Astrocyte of the hippocampus (primary cell): ENCODE data around the gene LRP2.
"Not testable (repeated sequence)": the region's sequence is repeated elsewhere in the genome, so short reads cannot be mapped to it uniquely, and the experiment has no call there.

Experiments used
- DNase-seq: peaks from one replicate; pipeline ENCODE4 v3.0.0; 2011; ENCODE audit warnings: low read depth, low spot score

The LRP2 gene

DNA sequence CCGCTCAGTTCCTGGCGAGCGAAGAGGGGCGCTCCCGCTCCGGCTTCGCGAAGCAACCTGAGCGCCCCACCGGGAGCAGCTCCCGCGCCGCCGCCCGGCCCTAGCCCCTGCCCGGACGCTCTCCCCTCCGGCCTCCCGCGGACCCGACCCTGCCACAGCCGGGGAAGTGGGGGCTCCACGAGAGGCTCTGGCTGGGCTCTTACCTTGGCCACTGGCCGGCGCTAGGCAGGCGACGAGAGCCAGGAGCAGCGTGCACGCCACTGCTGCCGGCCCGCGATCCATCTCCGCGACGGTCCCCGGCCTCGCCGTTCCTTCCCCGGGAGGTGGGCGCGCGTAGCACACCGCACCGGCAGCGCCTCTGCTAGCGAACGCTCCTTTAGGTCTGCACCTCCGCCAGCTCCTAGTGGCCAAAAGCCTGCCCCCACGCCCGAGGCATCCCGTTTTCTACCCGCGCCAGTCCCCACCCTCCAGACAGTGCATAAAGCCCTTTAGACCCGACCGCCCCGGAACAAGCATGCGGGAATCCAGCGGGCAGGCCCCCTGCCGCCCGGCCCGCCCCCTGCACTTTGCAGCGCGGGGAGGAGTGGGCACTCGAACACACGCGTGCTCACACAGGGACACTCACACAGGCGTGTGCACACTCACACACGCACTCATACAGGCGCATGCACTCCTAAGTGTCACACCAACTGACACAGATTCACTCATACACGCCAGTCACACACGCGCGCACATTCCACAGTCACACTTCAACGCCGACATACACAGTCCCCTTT, at the start of gene LRP2:
TSS of gene LRP2 (minus strand) at position 417 of the 776 bp plus-strand sequence. CDS start at position 282, 135 bp downstream.
- peak; percentile 33 for DNase-seq

DNA sequence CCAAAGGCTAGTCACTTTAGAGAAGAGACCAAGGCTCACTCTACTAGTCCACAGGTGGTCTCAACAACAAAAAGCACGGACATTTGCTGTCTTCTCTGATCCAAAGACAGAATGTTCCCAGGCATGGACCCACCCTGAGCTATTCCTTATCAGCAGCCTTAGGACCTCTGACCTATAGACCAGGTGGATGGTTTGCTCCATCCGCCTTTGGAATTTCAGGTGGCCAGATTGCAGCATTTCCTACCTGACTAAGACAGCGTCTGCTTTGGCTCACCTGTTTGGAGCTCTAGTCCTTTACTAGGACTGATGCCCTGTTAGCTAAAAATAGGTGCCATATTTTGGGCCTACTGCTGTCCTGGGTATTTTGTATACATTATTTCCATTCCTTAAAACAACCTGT, 44.6 kb upstream of the LRP2 start:
- no peak for DNase-seq

DNA sequence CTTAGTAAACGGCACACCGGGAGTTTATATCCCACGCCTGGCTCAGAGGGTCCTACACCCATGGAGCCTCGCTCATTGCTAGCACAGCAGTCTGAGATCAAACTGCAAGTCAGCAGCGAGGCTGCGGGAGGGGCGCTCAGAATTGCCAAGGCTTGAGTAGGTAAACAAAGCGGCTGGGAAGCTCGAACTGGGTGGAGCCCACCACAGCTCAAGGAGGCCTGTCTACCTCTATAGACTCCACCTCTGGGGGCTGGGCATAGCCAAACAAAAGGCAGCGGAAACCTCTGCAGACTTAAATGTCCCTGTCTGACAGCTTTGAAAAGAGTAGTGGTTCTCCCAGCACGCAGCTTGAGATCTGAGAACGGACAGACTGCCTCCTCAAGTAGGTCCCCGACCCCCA, 37.2 kb upstream of the LRP2 start:
- DNase-seq: not testable (repeated sequence)

DNA sequence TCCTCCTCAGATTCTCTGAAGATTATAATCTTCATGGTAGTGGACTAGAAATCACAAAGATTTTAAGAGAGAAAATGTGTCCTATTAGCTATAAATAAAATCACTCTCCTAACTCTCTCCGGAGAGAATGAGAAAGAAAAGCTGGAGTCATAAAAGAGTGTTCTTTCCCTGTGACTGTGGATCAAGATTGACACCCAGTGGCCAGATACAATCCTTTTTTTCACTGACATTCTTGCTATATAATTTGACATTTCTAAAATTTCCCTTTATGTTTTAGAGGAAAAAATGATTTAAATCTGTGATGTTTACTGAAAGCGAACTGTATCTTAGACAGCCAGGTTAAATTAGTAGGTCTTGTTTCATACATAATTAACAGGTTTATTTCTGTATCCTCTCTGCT, 35.4 kb upstream of the LRP2 start:
- DNase-seq: peak; percentile 16

DNA sequence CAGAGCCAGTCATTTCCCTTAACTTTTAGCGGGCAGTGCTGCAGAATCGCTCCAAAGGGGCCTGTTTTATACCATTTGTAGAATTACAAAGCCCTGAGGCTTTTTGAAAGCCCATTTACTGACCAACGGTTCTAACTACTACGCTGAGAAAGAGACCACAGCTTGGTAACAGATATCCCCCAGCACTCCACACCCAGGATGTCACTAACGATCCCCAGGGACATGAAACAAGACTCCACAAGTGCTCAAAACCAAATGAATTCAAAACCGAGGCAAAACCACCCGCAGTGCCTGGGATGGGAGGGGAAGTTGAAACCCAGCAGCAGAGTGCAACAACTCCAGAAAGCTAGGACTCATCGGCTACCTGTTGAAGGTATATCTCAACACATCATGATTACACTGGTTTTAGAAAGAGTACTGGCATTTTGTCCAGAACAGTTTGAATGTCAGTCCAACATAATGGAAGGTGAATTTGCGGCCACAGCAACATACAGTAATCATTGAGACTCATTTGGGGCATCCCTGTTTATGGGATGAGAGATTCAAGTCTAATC, 33.6 kb upstream of the LRP2 start:
- DNase-seq: no peak

- no peak for DNase-seq
Observed at GRCh38 chr2:169393068-169393590, 30.8 kb upstream of the LRP2 start.

GRCh38 chr2:169391236-169391635, 28.9 kb upstream of the LRP2 start:
- DNase-seq: no peak

- DNase-seq: no peak
Observed at GRCh38 chr2:169388161-169388560, 25.8 kb upstream of the LRP2 start.

DNA sequence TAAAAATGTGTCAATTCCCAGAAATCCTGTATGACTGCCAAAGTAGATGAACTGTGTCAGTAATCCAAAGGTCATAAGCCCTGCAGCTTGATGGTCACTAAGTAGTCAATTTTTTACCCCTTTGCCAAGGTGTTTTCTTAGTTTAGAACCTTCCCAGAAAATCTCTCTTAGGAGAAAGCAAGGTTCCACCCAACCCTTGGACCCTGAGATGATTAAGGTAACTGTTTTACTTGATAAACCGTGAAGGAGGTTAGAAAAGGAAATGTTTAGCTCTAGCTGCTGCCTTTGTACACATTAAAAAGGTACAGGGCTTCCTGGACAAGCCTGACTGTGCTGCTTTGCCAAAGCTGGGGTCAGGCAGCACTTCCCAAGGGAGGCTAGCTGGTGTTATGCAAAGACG, 24.4 kb upstream of the LRP2 start:
- DNase-seq: no peak

GRCh38 chr2:169384816-169385215, 22.5 kb upstream of the LRP2 start:
- DNase-seq: no peak

- no peak for DNase-seq
Observed at GRCh38 chr2:169372561-169372960, 10.2 kb upstream of the LRP2 start.

GRCh38 chr2:169366066-169366465, 3.7 kb upstream of the LRP2 start:
- DNase-seq: no peak

DNA sequence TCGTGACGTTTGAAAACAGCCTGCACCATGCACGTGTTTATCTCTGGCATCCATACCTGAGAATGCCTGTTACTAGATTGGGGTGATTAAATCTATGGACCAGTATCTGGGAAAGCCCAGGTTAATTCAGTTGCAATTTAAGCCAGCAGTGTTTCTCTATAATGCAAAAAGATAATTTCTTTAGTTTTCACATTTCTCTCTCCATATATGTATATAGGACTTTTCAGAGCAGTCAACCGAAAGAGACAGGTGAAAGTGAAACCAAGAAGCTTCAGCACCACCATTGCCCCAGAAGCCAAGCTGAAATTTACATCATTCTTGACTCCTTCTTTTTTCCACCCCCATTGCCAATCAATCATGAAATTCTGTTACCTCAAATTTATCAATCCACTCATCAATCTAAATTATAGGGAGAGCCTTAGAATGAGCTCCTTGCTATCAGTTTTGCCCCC, 2.7 kb upstream of the LRP2 start:
- no peak for DNase-seq

DNA sequence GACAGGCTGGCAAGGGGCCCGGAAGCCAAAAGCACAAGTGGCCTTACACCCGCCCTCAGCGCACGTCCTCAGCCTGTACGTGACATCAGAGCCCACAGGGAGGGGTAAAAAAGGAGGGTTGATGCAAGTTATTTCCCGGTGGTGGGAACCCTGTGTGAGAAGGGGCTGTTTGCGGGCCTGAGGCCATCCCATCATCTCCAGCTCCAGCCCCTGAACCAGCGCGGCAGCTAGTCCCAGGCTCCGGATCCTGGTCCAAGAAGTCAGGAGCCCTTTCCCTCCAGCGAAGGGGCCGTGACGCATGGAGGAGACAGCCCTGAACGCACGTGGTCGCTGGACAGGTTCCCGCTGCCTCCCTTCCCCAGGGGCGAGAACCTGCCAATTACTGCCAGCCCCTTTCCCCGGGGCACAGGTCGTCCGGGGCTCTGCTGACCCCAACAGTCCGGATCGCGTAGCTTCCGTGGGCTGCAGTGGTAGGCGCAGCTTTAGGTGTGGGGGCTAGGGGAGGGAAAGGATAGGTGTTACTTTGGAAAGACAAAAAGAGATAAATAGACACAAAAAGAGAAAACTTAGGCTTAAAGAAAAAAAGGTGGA, 1.3 kb upstream of the LRP2 start:
- peak; percentile 49 for DNase-seq

DNA sequence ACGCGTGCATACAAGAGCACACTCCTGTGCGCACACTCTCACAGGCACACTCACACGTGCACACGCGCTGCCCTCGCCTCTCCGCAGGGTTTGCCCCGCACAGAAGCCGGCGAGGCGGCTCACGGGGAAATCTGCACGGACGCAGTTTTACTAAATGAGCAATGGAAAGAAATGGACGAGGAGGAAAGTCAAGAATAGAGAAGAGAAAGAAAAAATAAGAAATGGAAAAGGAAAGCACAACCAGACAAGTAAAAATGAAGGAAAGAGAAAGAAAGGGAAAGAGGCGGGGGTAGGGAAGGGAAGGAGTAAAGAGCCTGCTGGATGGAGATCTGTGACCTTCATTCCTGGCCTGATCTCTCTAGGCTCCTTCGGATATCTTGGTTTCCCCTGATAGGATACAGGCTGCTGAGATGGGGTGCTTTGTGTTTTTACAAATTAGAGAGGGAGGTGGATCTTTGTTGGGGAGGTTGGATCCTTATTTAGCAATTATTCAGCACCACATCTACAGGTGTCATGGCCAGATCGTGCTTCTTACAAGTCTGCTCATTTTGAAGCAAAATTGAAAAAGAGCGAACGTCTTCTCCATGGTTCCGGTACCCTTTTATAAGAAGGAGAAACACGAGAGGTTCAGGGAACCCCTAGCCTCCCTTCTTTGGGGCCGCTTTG, 693 bp upstream of the LRP2 start:
- no peak for DNase-seq

DNA sequence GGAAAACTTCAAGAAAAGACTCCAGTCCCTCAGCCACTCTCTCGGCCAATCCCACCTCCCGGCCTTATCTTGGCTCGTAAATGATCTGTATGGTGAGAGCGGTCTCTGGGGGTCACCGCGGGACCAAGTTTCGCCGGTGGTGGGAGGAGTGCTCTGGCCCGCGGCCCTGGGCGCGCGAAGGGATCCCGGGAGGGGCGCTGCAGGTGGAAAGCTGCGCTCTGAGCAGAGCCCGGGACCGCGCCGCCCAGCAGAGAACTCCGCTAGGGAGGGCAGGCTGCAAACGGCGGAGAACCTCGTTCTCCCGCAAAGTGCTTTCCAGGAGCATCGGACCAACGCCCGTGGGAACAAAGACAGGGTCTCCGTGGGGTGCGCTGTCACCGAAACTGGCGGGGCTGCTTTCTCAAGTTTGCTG, 622 bp downstream of the LRP2 start:
- peak; percentile 48 for DNase-seq

DNA sequence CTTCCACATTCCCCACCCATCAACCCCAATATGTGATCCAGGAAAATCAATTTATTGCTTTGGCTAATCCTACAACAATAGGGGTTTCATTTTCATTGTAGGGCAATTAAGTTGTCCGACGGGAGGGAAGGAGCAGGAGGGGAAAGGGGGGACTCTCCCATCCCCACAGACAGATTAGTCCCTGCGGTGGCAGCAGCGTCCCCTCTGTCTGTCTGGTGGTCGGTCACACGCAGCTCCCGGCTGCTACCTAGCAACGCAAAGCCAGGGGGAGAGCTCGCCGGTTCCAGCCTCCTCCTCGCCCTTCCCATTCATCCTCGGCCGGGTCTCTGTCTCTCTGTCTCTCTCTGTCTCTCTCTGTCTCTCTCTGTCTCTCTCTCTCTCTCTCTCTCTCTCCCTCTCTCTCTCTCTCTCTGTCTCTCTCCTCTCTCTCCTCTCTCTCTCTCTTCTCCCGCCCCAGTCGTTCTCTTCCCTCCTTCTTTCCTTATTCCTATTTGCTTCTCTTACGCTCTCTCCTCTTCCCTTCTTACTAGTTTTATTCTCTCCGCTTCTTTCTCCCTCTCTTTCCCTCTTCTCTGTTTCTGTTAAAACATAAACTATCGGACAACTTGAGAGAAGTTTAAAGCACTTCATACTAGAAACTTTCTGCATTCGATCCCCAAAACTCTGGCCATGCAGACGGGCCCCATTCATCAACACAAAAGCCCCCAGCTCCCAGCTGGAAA, 1.2 kb downstream of the LRP2 start:
- no peak for DNase-seq

GRCh38 chr2:169358016-169358415, 4.3 kb downstream of the LRP2 start:
- DNase-seq: no peak

DNA sequence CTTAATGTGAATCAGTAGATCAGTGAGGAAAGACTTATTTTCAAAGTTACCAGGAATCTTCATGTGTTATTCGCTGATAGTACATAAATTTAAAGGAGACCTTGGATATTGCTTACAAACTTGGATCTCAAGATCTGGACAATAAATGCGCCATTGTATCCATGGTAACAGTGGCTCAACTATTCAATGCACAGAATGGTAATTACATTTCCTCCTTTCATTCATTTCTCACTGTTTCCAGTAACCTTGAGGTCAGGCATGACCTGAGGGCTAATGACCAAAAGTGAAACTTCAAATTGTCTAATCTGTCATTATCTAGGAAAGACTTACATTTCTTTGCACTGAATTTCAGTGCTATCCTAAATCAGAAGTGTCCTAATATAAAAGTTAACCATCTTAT, 8.1 kb downstream of the LRP2 start:
- no peak for DNase-seq

DNA sequence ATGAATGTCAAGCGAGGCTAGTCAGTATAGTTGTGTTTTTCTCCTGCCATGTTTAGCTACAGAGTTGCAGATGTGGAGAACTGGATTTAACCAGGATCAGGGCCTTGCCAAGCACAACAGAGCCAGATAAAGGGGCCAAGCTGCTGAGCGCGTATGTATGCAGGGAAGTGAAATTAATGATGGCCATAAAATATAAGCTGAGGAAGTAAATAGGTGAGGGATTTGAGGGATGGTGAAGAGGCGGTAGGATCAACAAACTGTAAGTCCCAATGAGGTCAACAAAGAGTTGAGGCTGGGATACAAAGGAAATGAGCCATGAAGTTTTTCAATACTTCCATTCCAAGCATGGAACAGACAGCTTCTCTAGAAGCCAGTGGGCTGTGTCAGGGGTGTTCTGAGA, 10.6 kb downstream of the LRP2 start:
- DNase-seq: no peak

DNA sequence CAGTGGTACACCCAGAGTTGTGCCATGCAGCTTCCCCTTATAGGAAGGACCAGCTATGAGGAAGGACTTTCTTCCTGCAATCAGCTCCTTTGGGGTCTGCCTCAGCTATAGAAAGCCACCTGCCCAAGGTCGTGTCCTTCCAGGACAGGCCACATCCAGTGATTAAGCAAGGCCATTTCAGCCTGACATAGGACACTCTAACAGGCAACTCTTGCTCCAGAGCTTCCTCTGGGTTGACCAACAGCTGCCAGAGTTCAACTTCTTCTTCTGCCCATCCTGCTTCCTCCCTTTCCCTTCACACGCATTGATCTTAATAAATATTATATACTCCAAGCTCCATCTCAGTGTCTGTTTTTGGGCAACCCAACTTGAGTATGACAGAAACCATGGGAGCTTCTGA, 12.8 kb downstream of the LRP2 start:
- DNase-seq: no peak
